A549 (cell line): ENCODE measurements around the gene NEDD4L.

Experiments
- CBX8 ChIP-seq: fragments of 200-600 bp; sonication (generic); IDR thresholded peaks from 2 replicates; pipeline ENCODE4 v1.6.1; 2016
- CTCF ChIP-seq: fragments of >200 bp; sonication (Bioruptor Twin); formaldehyde crosslinking; IDR thresholded peaks from 3 replicates; pipeline ENCODE4 v1.5.1; 2016
- EP300 ChIP-seq, 2 experiments: fragments of >200 bp; sonication (Bioruptor Twin); formaldehyde crosslinking; IDR thresholded peaks; 2 replicates in 1 of 2; 3 replicates in 1 of 2; pipeline ENCODE4 v1.6.1; 2016 to 2017
- ESRRA ChIP-seq: fragments of 150-350 bp; IDR thresholded peaks from 2 replicates; pipeline ENCODE4 v1.6.1; 2014; ENCODE audit warnings: mild to moderate bottlenecking, low read length, borderline replicate concordance
- MYC ChIP-seq: IDR thresholded peaks from 2 replicates; pipeline ENCODE4 v1.6.1; 2012; ENCODE audit warnings: mild to moderate bottlenecking, inconsistent platforms, low read length, improper control_type of control experiment, borderline replicate concordance
- SREBF2 ChIP-seq: fragments of 450-650 bp; IDR thresholded peaks from 2 replicates; pipeline ENCODE4 v1.6.1; 2014; ENCODE audit warnings: mild to moderate bottlenecking, moderate library complexity
- TFCP2L1 ChIP-seq: fragments of 250-450 bp; sonication (Bioruptor Pico); IDR thresholded peaks from 2 replicates; pipeline ENCODE4 v1.5.0; 2021; ENCODE audit warnings: mild to moderate bottlenecking
- TP53 ChIP-seq: fragments of 250-450 bp; sonication (Bioruptor Pico); IDR thresholded peaks from 2 replicates; pipeline ENCODE4 v1.5.0; 2021; ENCODE audit warnings: mild to moderate bottlenecking, moderate library complexity

DNA sequence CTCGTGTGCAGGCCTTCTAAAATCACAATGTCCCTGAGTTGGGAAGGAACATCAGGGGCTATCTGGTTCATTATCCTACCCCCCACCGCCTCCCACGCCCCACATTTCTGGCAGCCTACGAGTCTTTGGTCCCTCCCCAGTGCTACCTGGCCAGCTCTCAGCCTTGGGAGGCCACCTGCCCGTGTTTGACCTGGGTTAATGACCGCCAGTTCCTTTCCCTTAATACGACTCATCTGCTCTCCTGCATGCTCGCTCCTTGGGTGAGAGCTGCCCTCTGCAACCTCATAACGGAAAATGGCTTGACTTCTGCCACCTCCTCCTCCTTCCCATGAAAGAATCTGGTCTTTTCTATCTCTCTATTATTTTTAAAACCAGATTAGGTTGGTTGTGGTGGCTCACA is 112.5 kb downstream of the NEDD4L start:
- TF ChIP-seq CBX8 (no peak), ESRRA (no peak), MYC (no peak), TFCP2L1 (CRISPR knock-in tag) (no peak), SREBF2 (no peak), CTCF (no peak), EP300 (IDR thresholded peaks at IDR 0.05) (no peak), TP53 (CRISPR knock-in tag) (no peak)
